HCT116 (cell line): ENCODE results near the gene OR10AD1.

Experiments
- CTCF ChIP-seq, 3 experiments: fragments of 200-600 bp in 1 of 3; sonication (generic) in 1 of 3; IDR thresholded peaks in 2 of 3; conservative IDR thresholded peaks in 1 of 3; 2 replicates each; pipeline ENCODE4 v1.5.1; 2012 to 2017; ENCODE audit warnings: low read depth in 2 of 3, low read length in 2 of 3, antibody characterized with exemption in 1 of 3, borderline replicate concordance in 1 of 3, control low read depth in 1 of 3, mild to moderate bottlenecking in 1 of 3, mixed read lengths in 1 of 3, mixed run types in 1 of 3, moderate library complexity in 1 of 3; ENCODE audit not compliant: insufficient read depth in 1 of 3
- SRF ChIP-seq: IDR thresholded peaks from 2 replicates; pipeline ENCODE4 v1.6.1; 2012; ENCODE audit warnings: low read depth

GRCh38 chr12:48183091-48183875 is 19.8 kb downstream of the OR10AD1 start, which contains the start of gene CCDC184:
- peak; percentile 39 to 81 (median 44) for TF ChIP-seq CTCF (IDR thresholded peaks at IDR 0.05 in 2 of 3, conservative IDR thresholded peaks at IDR 0.05 in 1 of 3; ENCODE audit: borderline replicate concordance in 1 of 3, insufficient read depth in 1 of 3, low read depth in 2 of 3, low read length in 2 of 3)
- no peak for TF ChIP-seq SRF
